ENCODE data around the gene HUS1. TPM values are rescaled to one million over a fixed set of nuclear protein-coding genes. Genes with fewer than 3 reads are reported as not detected.

Gene HUS1
- total RNA-seq, 5 donors from 2014 or later (not counting 1 experiment from before 2014, with no cell fraction given): 56.9 to 71.0 (median 59.4) TPM

DNA sequence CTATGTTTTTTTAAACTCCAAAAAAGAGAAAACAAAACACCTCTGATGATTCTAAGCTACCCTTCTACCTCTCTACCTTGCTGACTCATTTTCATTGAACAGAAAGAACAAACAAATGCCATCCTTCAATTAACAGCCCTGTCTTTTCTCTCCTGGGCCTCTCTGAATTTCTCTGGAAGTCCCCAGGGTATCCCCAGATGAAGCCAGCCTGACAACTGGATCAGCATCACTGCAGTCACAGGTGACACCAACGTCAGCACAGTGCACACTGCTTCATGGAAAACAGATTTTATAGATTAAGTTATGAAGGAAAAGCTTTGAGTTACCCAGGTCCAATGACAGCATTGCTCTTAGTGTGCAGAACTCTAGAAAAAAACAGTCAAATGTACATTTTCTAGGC, 5.7 kb downstream of the HUS1 start:
- Mint-ChIP-seq H3K9me3 (no peaks in the 10 kb centered on the region), H3K4me3 (no peak overlapping the region), H3K36me3 (peaks cover 63% of the 10 kb centered on the region), H3K4me1 (peaks cover 52 to 63% (median 55%) of the 10 kb centered on the region in 3 donors), H3K27me3 (no peaks in the 10 kb centered on the region), H3K27ac (peak overlapping the region in 1 of 2 donors; percentile 21)
- Histone ChIP-seq H3K27me3 (replicated peaks in 1 of 2; ENCODE audit: control insufficient read depth in 2 of 2, extremely low read depth in 1 of 2, insufficient read depth in 2 of 2, low read length in 1 of 2) (no peaks in the 10 kb centered on the region), H3K36me3 (ENCODE audit: control insufficient read depth in 2 of 2, extremely low read depth in 1 of 2, insufficient read depth in 1 of 2, low read length in 1 of 2) (peaks cover 3 to 82% of the 10 kb centered on the region in 2 donors), H3K4me1 (ENCODE audit: control insufficient read depth in 1 of 2, extremely low read depth in 1 of 2, insufficient read depth in 2 of 2, low read length in 2 of 2) (peaks cover 6 to 7% of the 10 kb centered on the region in 2 experiments), H3K27ac (ENCODE audit: low read length) (no peak overlapping the region), H3K4me3 (ENCODE audit: control insufficient read depth in 1 of 2, extremely low read depth in 1 of 2, low read length in 1 of 2) (no peak overlapping the region), H3K9me3 (no peaks in the 10 kb centered on the region)
- ChIA-PET CTCF (no interaction called here), POLR2A (interaction anchor here in 1 of 2 donors (0.6 kb wide), 1 partner anchor 48 kb away, joined by 3 read pairs; no protein-coding TSS in a partner anchor)
- ATAC-seq (replicated peaks in 1 of 4) (no peak), DNase-seq (no peak)
- WGBS (ENCODE audit: insufficient coverage): 38% methylated on average over 1 of the region's 1 CpG

DNA sequence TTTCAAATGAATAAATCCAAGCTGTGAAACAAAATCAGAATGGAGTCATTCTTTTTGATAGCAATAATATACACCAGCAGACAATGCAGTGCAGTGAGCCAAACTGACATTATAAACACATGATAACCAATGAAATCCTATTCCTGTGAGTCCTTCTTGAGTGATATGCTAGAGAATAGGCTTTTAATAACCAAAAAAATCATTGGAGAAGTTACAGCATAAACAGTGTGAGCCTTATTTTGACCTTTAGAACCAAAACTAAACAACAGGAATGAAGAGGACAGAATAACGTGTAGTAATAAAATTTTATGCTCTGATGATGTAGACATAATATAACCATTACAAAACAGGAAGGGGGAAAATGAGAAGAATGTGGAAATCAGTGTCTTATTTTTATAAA, 8.7 kb downstream of the HUS1 start:
- peak overlapping the region in 1 of 2 donors; percentile 3 for H3K27ac Mint-ChIP-seq
- POLR2A ChIA-PET: interaction anchor here (0.6 to 0.7 kb wide), 2 partner anchors 131 to 1056 kb away, joined by 3 to 10 read pairs; no protein-coding TSS in a partner anchor
- no peaks in the 10 kb centered on the region for H3K9me3 Mint-ChIP-seq
- no CpG with 5 or more reads among the region's 1 CpG for WGBS (ENCODE audit: insufficient coverage)
- H3K4me1 ChIP-seq (ENCODE audit: control insufficient read depth in 1 of 2, extremely low read depth in 1 of 2, insufficient read depth in 2 of 2, low read length in 2 of 2): no peaks in the 10 kb centered on the region
- peaks cover 36 to 43% (median 39%) of the 10 kb centered on the region in 3 donors for H3K4me1 Mint-ChIP-seq
- DNase-seq (no peak), ATAC-seq (replicated peaks in 1 of 4) (no peak)
- no peaks in the 10 kb centered on the region for H3K9me3 ChIP-seq
- H3K27me3 ChIP-seq (replicated peaks in 1 of 2; ENCODE audit: control insufficient read depth in 2 of 2, extremely low read depth in 1 of 2, insufficient read depth in 2 of 2, low read length in 1 of 2): no peaks in the 10 kb centered on the region
- H3K27ac ChIP-seq (ENCODE audit: low read length): no peak overlapping the region
- no peaks in the 10 kb centered on the region for H3K27me3 Mint-ChIP-seq
- no peak overlapping the region for H3K4me3 ChIP-seq (ENCODE audit: control insufficient read depth in 1 of 2, extremely low read depth in 1 of 2, low read length in 1 of 2)
- H3K36me3 ChIP-seq (ENCODE audit: control insufficient read depth in 2 of 2, extremely low read depth in 1 of 2, insufficient read depth in 1 of 2, low read length in 1 of 2): peaks cover 9 to 83% of the 10 kb centered on the region in 2 donors
- no peak overlapping the region for H3K4me3 Mint-ChIP-seq
- CTCF ChIA-PET: interaction anchor here (0.6 to 1.2 kb wide), 4 partner anchors 17 to 1103 kb away, joined by 3 to 4 read pairs (median 4); no protein-coding TSS in a partner anchor
- H3K36me3 Mint-ChIP-seq: peaks cover 61% of the 10 kb centered on the region

DNA sequence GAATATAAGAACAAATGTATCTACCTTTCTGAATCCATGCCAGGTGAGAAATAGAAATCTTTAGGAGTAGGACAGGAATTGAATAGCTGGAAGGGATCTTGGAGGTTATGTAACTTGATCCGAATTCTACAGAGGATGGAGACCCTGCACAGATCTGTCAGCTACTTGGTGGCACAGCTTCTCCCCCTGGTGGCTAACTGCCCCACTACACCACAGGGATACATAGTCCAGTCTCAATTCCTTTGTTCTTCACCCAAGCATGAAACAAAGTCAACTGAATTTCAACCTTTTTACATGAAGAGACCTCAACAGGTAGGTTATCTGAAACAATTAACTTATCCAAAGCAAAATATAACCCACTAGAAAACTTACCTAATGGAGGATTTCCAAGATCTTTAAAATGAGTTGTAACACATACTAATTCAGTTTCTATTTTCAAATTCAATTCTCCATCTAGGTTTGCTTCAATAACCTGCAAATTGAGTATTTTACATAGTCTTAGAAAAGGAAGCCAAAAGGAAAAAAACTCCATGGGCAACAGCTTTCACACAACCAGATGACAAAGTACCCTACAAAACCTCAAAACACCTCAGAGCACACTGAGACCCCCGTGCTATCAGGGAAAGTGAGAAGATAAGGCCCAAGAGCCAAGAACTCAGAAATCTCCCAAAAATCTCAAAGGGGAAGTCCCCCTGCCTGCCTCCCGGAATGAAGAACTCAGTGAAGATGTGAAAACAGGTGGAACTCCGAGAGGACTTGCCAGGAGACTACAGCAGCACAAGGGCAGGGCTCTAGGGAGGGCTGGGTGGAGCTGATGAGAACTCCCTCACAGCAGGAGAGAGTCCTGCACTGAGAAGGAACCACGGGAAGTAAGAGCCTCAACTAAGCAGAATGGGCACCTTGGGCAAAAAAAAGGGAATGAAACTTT, 10.3 kb downstream of the HUS1 start:
- Histone ChIP-seq H3K4me3 (ENCODE audit: control insufficient read depth in 1 of 2, extremely low read depth in 1 of 2, low read length in 1 of 2) (no peak overlapping the region), H3K36me3 (ENCODE audit: control insufficient read depth in 2 of 2, extremely low read depth in 1 of 2, insufficient read depth in 1 of 2, low read length in 1 of 2) (peaks cover 13 to 86% of the 10 kb centered on the region in 2 donors), H3K27me3 (replicated peaks in 1 of 2; ENCODE audit: control insufficient read depth in 2 of 2, extremely low read depth in 1 of 2, insufficient read depth in 2 of 2, low read length in 1 of 2) (no peaks in the 10 kb centered on the region), H3K27ac (ENCODE audit: low read length) (no peak overlapping the region), H3K9me3 (no peaks in the 10 kb centered on the region), H3K4me1 (ENCODE audit: control insufficient read depth in 1 of 2, extremely low read depth in 1 of 2, insufficient read depth in 2 of 2, low read length in 2 of 2) (no peaks in the 10 kb centered on the region)
- ChIA-PET POLR2A (no interaction called here), CTCF (interaction anchor here (0.6 to 1.4 kb wide), 7 partner anchors 14 to 141 kb away, joined by 3 to 5 read pairs (median 4); no protein-coding TSS in a partner anchor)
- no peaks in the 10 kb centered on the region for H3K9me3 Mint-ChIP-seq
- peak; percentile 63 to 82 (median 66) for ATAC-seq (replicated peaks in 1 of 4)
- peak overlapping the region in 1 of 2 donors; percentile 41 for H3K27ac Mint-ChIP-seq
- no peaks in the 10 kb centered on the region for H3K27me3 Mint-ChIP-seq
- peaks cover 36% of the 10 kb centered on the region in 3 donors for H3K4me1 Mint-ChIP-seq
- H3K4me3 Mint-ChIP-seq: no peak overlapping the region
- 100% methylated on average over 2 of the region's 5 CpGs for WGBS (ENCODE audit: insufficient coverage)
- peaks cover 69% of the 10 kb centered on the region for H3K36me3 Mint-ChIP-seq
- DNase-seq: peak in 31 of 35 experiments; percentile 4 to 69 (median 36)

DNA sequence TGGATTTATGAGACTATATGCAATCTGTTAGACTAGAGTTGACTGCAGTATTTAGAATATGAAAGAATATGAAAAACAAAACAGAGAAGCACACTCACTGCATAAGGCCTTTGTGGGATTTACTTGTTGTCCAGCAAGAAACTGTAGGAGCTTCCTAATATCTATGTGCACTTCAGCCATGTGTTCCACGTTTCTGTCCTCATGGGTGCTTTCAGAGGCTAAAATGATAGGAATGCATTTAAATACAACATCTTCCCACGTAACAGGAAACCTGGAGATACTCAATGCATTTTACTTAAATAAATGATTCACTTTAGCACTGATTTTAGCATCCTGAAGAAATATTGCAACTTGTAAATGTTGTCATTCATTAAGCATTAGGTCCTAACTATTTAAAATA, 11.7 kb downstream of the HUS1 start:
- Mint-ChIP-seq H3K4me1 (peaks cover 25 to 28% (median 28%) of the 10 kb centered on the region in 3 donors), H3K27me3 (no peaks in the 10 kb centered on the region), H3K36me3 (peaks cover 65% of the 10 kb centered on the region), H3K27ac (no peak overlapping the region), H3K4me3 (no peak overlapping the region), H3K9me3 (no peaks in the 10 kb centered on the region)
- H3K36me3 ChIP-seq (ENCODE audit: control insufficient read depth in 2 of 2, extremely low read depth in 1 of 2, insufficient read depth in 1 of 2, low read length in 1 of 2): peaks cover 18 to 86% of the 10 kb centered on the region in 2 donors
- no peaks in the 10 kb centered on the region for H3K9me3 ChIP-seq
- CTCF ChIA-PET: interaction anchor here (0.5 to 1.1 kb wide), 4 partner anchors 22 to 143 kb away, joined by 3 to 8 read pairs (median 4); no protein-coding TSS in a partner anchor
- POLR2A ChIA-PET: interaction anchor here in 1 of 2 donors (0.5 kb wide), 1 partner anchor 143 kb away, joined by 3 read pairs; no protein-coding TSS in a partner anchor
- H3K4me1 ChIP-seq (ENCODE audit: control insufficient read depth in 1 of 2, extremely low read depth in 1 of 2, insufficient read depth in 2 of 2, low read length in 2 of 2): no peaks in the 10 kb centered on the region
- ATAC-seq (replicated peaks in 1 of 4) (no peak), DNase-seq (no peak)
- no CpG with 5 or more reads among the region's 2 CpGs for WGBS (ENCODE audit: insufficient coverage)
- no peaks in the 10 kb centered on the region for H3K27me3 ChIP-seq (replicated peaks in 1 of 2; ENCODE audit: control insufficient read depth in 2 of 2, extremely low read depth in 1 of 2, insufficient read depth in 2 of 2, low read length in 1 of 2)
- no peak overlapping the region for H3K4me3 ChIP-seq (ENCODE audit: control insufficient read depth in 1 of 2, extremely low read depth in 1 of 2, low read length in 1 of 2)
- no peak overlapping the region for H3K27ac ChIP-seq (ENCODE audit: low read length)

DNA sequence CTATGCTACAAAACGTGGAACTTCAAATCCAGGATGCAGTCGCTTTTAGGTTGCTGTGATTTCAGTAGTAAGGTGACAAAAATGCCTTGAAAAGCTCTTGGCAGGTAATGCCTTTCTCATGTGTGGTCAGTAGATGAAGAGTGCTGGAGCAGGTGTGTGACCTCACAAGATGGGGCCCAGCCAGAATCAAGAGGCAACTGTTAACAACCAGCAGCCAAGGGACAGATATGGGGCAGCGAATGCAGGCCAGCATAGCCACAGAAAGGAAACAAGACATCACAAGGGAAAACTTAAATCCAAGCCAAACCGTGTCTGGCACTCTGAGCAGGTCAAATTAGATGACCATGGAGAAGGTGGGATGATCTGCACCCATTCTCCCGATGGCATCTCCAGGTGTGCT, 12.3 kb downstream of the HUS1 start:
- POLR2A ChIA-PET: interaction anchor here in 1 of 2 donors (0.5 kb wide), 1 partner anchor 143 kb away, joined by 3 read pairs; no protein-coding TSS in a partner anchor
- peaks cover 24 to 25% (median 24%) of the 10 kb centered on the region in 3 donors for H3K4me1 Mint-ChIP-seq
- H3K36me3 Mint-ChIP-seq: peaks cover 67% of the 10 kb centered on the region

DNA sequence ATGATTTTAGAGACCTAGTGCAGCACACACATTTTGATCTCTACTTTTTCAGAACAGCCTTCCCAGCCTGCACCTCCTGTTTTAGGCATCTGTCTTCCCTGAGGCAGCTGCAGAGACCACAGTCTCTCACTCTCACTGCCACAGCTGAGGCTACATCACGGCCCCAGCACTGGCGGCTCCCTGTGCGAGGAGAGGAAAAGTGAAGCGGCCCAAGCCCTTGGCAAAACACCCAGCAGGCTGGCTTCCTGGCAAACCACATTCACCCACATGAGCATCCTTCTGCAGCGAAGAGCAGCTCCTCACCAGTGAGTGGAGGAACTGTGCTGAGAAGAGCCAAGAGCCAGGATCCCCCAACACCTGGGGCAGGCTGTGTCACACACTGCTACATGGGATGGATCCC, 14.0 kb downstream of the HUS1 start:
- Histone ChIP-seq H3K36me3 (ENCODE audit: control insufficient read depth in 2 of 2, extremely low read depth in 1 of 2, insufficient read depth in 1 of 2, low read length in 1 of 2) (peaks cover 18 to 90% of the 10 kb centered on the region in 2 donors), H3K4me3 (ENCODE audit: control insufficient read depth in 1 of 2, extremely low read depth in 1 of 2, low read length in 1 of 2) (no peak overlapping the region), H3K9me3 (no peaks in the 10 kb centered on the region), H3K4me1 (ENCODE audit: control insufficient read depth in 1 of 2, extremely low read depth in 1 of 2, insufficient read depth in 2 of 2, low read length in 2 of 2) (no peaks in the 10 kb centered on the region), H3K27me3 (replicated peaks in 1 of 2; ENCODE audit: control insufficient read depth in 2 of 2, extremely low read depth in 1 of 2, insufficient read depth in 2 of 2, low read length in 1 of 2) (no peaks in the 10 kb centered on the region), H3K27ac (ENCODE audit: low read length) (no peak overlapping the region)
- CTCF ChIA-PET: interaction anchor here (0.6 to 1.2 kb wide), 3 partner anchors 9 to 20 kb away, joined by 3 to 6 read pairs (median 3); no protein-coding TSS in a partner anchor
- Mint-ChIP-seq H3K9me3 (no peaks in the 10 kb centered on the region), H3K27ac (no peak overlapping the region), H3K4me1 (peaks cover 14 to 21% (median 16%) of the 10 kb centered on the region in 3 donors), H3K4me3 (no peak overlapping the region), H3K36me3 (peaks cover 78% of the 10 kb centered on the region), H3K27me3 (no peaks in the 10 kb centered on the region)
- no peak for ATAC-seq (replicated peaks in 1 of 4)
- no peak for DNase-seq
- WGBS (ENCODE audit: insufficient coverage): 80% methylated on average over 1 of the region's 5 CpGs
- POLR2A ChIA-PET: no interaction called here

More for the DNA sequence above, 12.3 kb downstream of the HUS1 start:
- DNase-seq: no peak
- peak overlapping the region in 1 of 2 donors; percentile 12 for H3K27ac Mint-ChIP-seq
- no peaks in the 10 kb centered on the region for H3K9me3 Mint-ChIP-seq
- H3K36me3 ChIP-seq (ENCODE audit: control insufficient read depth in 2 of 2, extremely low read depth in 1 of 2, insufficient read depth in 1 of 2, low read length in 1 of 2): peaks cover 18 to 89% of the 10 kb centered on the region in 2 donors
- no peak overlapping the region for H3K4me3 ChIP-seq (ENCODE audit: control insufficient read depth in 1 of 2, extremely low read depth in 1 of 2, low read length in 1 of 2)
- no peaks in the 10 kb centered on the region for H3K9me3 ChIP-seq
- no peaks in the 10 kb centered on the region for H3K27me3 Mint-ChIP-seq
- no peak for ATAC-seq (replicated peaks in 1 of 4)
- H3K27ac ChIP-seq (ENCODE audit: low read length): no peak overlapping the region
- no peak overlapping the region for H3K4me3 Mint-ChIP-seq
- H3K27me3 ChIP-seq (replicated peaks in 1 of 2; ENCODE audit: control insufficient read depth in 2 of 2, extremely low read depth in 1 of 2, insufficient read depth in 2 of 2, low read length in 1 of 2): no peaks in the 10 kb centered on the region
- 100% methylated on average over 1 of the region's 5 CpGs for WGBS (ENCODE audit: insufficient coverage)
- no peaks in the 10 kb centered on the region for H3K4me1 ChIP-seq (ENCODE audit: control insufficient read depth in 1 of 2, extremely low read depth in 1 of 2, insufficient read depth in 2 of 2, low read length in 2 of 2)
- CTCF ChIA-PET: interaction anchor here (0.5 to 1.1 kb wide), 4 partner anchors 22 to 143 kb away, joined by 3 to 8 read pairs (median 4); no protein-coding TSS in a partner anchor

All from T-cell (primary cell).